Body of pancreas (tissue), 4 donors: ENCODE measurements around the gene OGFOD2. TPM values are rescaled to one million over a fixed set of nuclear protein-coding genes. Genes with fewer than 3 reads are reported as not detected.

Experiments used
- ATAC-seq: fragments of 150-250 bp; one replicate; pipeline ENCODE4 v1.9.1; 2016
- DNase-seq, 4 donors: peaks; one replicate each; pipeline ENCODE4 v3.0.0-alpha.2; 2019
- H3K27ac ChIP-seq, 4 donors: fragments of 200-600 bp; sonication (generic); 1 replicate in 3 of 4; 2 replicates in 1 of 4; pipeline versions ENCODE4 v1.5.1 to v1.6.1; 2016 to 2019; ENCODE audit warnings: mild to moderate bottlenecking in 1 of 4, mixed read lengths in 1 of 4, moderate library complexity in 1 of 4
- H3K27me3 ChIP-seq, 2 donors: fragments of 200-600 bp; sonication (generic); one replicate each; pipeline ENCODE4 v1.6.0; 2016; ENCODE audit warnings: mild to moderate bottlenecking in 1 of 2
- H3K36me3 ChIP-seq, 2 donors: fragments of 200-600 bp; sonication (generic); replicated peaks in 1 of 2; 2 replicates each; pipeline ENCODE4 v1.5.1; 2016; ENCODE audit warnings: low read depth in 2 of 2; ENCODE audit not compliant: insufficient read depth in 1 of 2
- H3K4me1 ChIP-seq: fragments of 200-600 bp; sonication (generic); one replicate; pipeline ENCODE4 v1.6.0; 2016
- H3K4me3 ChIP-seq, 2 donors: fragments of 200-600 bp; sonication (generic); 1 replicate in 1 of 2; 2 replicates in 1 of 2; pipeline ENCODE4 v1.5.1; 2016 to 2019
- H3K9me3 ChIP-seq, 3 donors: fragments of 200-600 bp; sonication (generic); 1 replicate in 2 of 3; 2 replicates in 1 of 3; pipeline ENCODE4 v1.5.1; 2016
- POLR2A ChIP-seq, 3 donors: fragments of 450-650 bp; IDR thresholded peaks; one replicate each; pipeline ENCODE4 v1.6.1; 2016; ENCODE audit warnings: antibody characterized with exemption in 3 of 3, mild to moderate bottlenecking in 2 of 3
- WGBS, 2 donors: methylation state at CpG; one replicate each; pipeline ENCODE4 v1.1.5; 2017; 5-methylcytosine and 5-hydroxymethylcytosine counted together
- intact Hi-C: fragments of 100-400 bp; cut with DNase I; formaldehyde crosslinking; loops from one replicate; pipeline ENCODE4 v1.15.1; 2023
- total RNA-seq, 2 donors: library from RNA; depleted of rRNA; stranded (reverse); fragments of >200 nt; gene quantifications; one replicate each; pipeline ENCODE4 v1.1.0, GENCODE V29; 2016
- TF ChIP-seq, protein P1 (sequence below), 7 experiments: fragments of 450-650 bp in 4 of 7; fragments of 200-600 bp in 3 of 7; sonication (generic) in 3 of 7; IDR thresholded peaks; one replicate each; pipeline ENCODE4 v1.5.1; 2016 to 2019; ENCODE audit warnings: antibody characterized with exemption in 7 of 7

Gene OGFOD2
- 10 to 100 TPM in 1 of 2 donors, 1 to 10 TPM in 1; 8.6 to 25.4 TPM for total RNA-seq

GRCh38 chr12:122974892-122975789 is at the start of gene OGFOD2:
TSS of gene OGFOD2 (plus strand) at chr12:122975244. CDS start at chr12:122975252, 8 bp downstream.
- WGBS, 2 donors: 0% methylated on average over 17 to 66 of the region's 66 CpGs
- H3K27ac ChIP-seq: peak within 1 kb of the TSS; percentile 87 to 100 (median 96)
- ATAC-seq: peak; percentile 88
- DNase-seq: peak; percentile 92 to 95 (median 93)
- H3K4me3 ChIP-seq: peak within 1 kb of the TSS; percentile 98
- intact Hi-C loops: no loop called here
- H3K36me3 ChIP-seq: no peaks in the 10 kb centered on the region
- H3K9me3 ChIP-seq: no peaks in the 10 kb centered on the region
- H3K4me1 ChIP-seq: peaks cover 52% of the 10 kb centered on the region
- H3K27me3 ChIP-seq: no peaks in the 10 kb centered on the region
- TF ChIP-seq, protein P1, sequence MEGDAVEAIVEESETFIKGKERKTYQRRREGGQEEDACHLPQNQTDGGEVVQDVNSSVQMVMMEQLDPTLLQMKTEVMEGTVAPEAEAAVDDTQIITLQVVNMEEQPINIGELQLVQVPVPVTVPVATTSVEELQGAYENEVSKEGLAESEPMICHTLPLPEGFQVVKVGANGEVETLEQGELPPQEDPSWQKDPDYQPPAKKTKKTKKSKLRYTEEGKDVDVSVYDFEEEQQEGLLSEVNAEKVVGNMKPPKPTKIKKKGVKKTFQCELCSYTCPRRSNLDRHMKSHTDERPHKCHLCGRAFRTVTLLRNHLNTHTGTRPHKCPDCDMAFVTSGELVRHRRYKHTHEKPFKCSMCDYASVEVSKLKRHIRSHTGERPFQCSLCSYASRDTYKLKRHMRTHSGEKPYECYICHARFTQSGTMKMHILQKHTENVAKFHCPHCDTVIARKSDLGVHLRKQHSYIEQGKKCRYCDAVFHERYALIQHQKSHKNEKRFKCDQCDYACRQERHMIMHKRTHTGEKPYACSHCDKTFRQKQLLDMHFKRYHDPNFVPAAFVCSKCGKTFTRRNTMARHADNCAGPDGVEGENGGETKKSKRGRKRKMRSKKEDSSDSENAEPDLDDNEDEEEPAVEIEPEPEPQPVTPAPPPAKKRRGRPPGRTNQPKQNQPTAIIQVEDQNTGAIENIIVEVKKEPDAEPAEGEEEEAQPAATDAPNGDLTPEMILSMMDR (IDR thresholded peaks at IDR 0.05): peak in 1 of 7 experiments; percentile 7
- peak; percentile 41 to 78 (median 74) for TF ChIP-seq POLR2A (IDR thresholded peaks at IDR 0.05)

- Histone ChIP-seq H3K27ac (no peak overlapping the region), H3K27me3 (no peaks in the 10 kb centered on the region), H3K4me3 (no peak overlapping the region), H3K9me3 (no peaks in the 10 kb centered on the region), H3K36me3 (no peaks in the 10 kb centered on the region), H3K4me1 (no peaks in the 10 kb centered on the region)
- DNase-seq (no peak), ATAC-seq (no peak)
- intact Hi-C loops: no loop called here
- WGBS, 2 donors: 82 to 90% methylated on average over 11 of the region's 11 CpGs
- TF ChIP-seq POLR2A (IDR thresholded peaks at IDR 0.05): no peak
These were observed 47.2 kb upstream of the OGFOD2 start for GRCh38 chr12:122927756-122928403.

DNA sequence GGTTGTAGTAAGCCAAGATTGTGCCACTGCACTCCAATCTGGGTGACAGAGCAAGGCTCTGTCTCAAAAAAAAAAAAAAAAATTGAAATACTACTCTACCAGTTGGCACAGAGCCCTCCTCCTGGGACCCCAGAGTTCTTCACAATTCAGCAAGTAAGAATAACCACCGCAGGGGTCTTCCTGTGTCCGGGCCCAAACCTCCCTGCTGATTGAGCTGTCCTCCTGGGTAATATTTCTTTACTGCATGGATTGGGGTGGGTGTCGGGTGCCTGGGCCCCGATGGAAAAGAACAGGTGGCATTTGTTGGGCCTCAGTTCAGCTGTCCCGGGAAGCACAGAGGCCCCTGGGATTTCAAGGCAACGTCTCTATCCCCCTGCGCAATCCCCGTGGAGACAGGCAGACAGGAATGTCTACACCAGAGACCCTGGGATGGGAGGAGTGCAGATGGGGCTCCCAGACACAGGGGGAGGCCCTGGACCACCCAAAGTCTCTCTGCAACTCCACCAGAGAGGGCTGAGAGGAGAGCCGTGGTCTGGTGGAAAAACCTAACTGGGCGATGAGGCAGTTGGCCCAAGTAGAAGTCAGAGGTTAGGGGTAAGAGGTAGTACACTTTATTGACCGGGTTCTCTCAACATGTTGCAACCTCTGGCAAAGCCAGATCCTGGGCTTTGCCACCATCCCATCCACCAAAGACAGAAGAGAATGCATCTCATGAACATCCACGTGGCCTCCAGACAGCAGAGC is 46.5 kb upstream of the OGFOD2 start:
- H3K27ac ChIP-seq: no peak overlapping the region
- ATAC-seq (no peak), DNase-seq (no peak)
- intact Hi-C loops: no loop called here
- H3K4me3 ChIP-seq: no peak overlapping the region
- 87 to 90% methylated on average over 6 to 12 of the region's 12 CpGs for WGBS, 2 donors
- H3K36me3 ChIP-seq: no peaks in the 10 kb centered on the region
- TF ChIP-seq, protein P1 (IDR thresholded peaks at IDR 0.05): no peak
- no peak for TF ChIP-seq POLR2A (IDR thresholded peaks at IDR 0.05)
- H3K9me3 ChIP-seq: no peaks in the 10 kb centered on the region
- no peaks in the 10 kb centered on the region for H3K4me1 ChIP-seq
- no peaks in the 10 kb centered on the region for H3K27me3 ChIP-seq

DNA sequence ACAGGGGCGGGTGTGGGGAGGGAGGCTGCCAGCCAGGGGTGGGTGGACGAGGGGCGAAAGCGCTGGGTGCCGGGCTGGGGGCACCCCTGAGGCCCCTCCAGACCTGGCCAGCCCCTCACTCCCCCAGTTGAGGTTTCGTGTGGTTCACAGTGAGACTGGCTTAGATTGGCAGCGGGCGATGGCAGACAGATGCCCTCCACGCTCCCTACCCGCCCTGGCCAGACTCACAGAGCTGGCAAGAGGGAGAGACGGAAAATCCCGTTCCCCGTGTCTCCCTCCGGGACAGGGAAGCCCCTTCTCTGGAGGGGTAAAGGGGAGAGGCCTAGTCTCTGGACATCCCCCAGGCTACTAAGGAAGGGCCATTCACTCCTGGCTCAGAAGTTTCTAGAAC is 45.9 kb upstream of the OGFOD2 start:
- 72 to 97% methylated on average over 11 to 12 of the region's 14 CpGs for WGBS, 2 donors
- DNase-seq (no peak), ATAC-seq (no peak)
- Histone ChIP-seq H3K27ac (no peak overlapping the region), H3K36me3 (no peaks in the 10 kb centered on the region), H3K27me3 (no peaks in the 10 kb centered on the region), H3K9me3 (no peaks in the 10 kb centered on the region), H3K4me3 (no peak overlapping the region), H3K4me1 (no peaks in the 10 kb centered on the region)
- TF ChIP-seq POLR2A (IDR thresholded peaks at IDR 0.05): no peak
- TF ChIP-seq, protein P1 (IDR thresholded peaks at IDR 0.05): no peak
- intact Hi-C loops: no loop called here

- Histone ChIP-seq H3K27me3 (no peaks in the 10 kb centered on the region), H3K27ac (no peak overlapping the region), H3K36me3 (no peaks in the 10 kb centered on the region), H3K4me1 (no peaks in the 10 kb centered on the region), H3K4me3 (no peak overlapping the region), H3K9me3 (no peaks in the 10 kb centered on the region)
- ATAC-seq (no peak), DNase-seq (no peak)
- intact Hi-C loops: no loop called here
- WGBS, 2 donors: 93 to 94% methylated on average over 8 to 22 of the region's 23 CpGs
- no peak for TF ChIP-seq POLR2A (IDR thresholded peaks at IDR 0.05)
- TF ChIP-seq, protein P1 (IDR thresholded peaks at IDR 0.05): no peak
These were observed 45.2 kb upstream of the OGFOD2 start for GRCh38 chr12:122929812-122930211.
